ENCODE results near the gene CCDC83. TPM values are rescaled to one million over a fixed set of nuclear protein-coding genes. Genes with fewer than 3 reads are reported as not detected.

The CCDC83 gene
- total RNA-seq, 1 experiment from 2014 or later, result not detected

DNA sequence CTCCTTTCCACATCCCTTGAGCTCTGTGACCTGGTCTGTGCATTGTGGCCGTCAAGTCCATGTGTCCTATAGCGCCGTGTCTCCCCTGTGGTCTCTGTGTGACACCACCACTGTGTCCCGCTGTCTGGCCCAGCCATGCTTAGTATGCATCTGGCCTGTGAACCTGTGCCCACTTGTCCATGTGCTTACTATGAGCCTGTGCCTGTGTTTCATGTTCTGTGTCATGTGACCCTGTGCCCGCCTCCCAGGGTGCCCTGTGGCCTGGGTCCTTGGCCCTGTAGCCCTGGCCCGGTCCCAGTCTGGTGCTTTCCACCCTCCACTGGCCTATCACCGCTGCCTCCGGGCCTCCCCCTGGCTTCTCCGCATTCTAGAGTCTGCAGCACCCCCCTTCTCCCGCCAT lies 80.6 kb downstream of the CCDC83 start:
- no peak overlapping the region for H3K4me3 Mint-ChIP-seq (ENCODE audit: low read depth, unreplicated experiment)
- H3K9me3 Mint-ChIP-seq (ENCODE audit: low read depth, unreplicated experiment), result no peaks in the 10 kb centered on the region
- no peaks in the 10 kb centered on the region for H3K4me1 Mint-ChIP-seq (ENCODE audit: low read depth, unreplicated experiment)
- no TSS peak for BruUV-seq (replicated peaks)
- H3K27ac Mint-ChIP-seq (ENCODE audit: unreplicated experiment), result no peak overlapping the region
- CTCF ChIA-PET, result no interaction called here
- intact Hi-C loops (cut with micrococcal nuclease; ENCODE audit: unreplicated experiment), result no loop called here
- no peaks in the 10 kb centered on the region for H3K36me3 Mint-ChIP-seq (ENCODE audit: insufficient read depth, unreplicated experiment)
- H3K27me3 Mint-ChIP-seq (ENCODE audit: unreplicated experiment), result no peaks in the 10 kb centered on the region
- DNase-seq, result no peak
- TF ChIP-seq, protein P1, sequence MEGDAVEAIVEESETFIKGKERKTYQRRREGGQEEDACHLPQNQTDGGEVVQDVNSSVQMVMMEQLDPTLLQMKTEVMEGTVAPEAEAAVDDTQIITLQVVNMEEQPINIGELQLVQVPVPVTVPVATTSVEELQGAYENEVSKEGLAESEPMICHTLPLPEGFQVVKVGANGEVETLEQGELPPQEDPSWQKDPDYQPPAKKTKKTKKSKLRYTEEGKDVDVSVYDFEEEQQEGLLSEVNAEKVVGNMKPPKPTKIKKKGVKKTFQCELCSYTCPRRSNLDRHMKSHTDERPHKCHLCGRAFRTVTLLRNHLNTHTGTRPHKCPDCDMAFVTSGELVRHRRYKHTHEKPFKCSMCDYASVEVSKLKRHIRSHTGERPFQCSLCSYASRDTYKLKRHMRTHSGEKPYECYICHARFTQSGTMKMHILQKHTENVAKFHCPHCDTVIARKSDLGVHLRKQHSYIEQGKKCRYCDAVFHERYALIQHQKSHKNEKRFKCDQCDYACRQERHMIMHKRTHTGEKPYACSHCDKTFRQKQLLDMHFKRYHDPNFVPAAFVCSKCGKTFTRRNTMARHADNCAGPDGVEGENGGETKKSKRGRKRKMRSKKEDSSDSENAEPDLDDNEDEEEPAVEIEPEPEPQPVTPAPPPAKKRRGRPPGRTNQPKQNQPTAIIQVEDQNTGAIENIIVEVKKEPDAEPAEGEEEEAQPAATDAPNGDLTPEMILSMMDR (IDR thresholded peaks at IDR 0.05; ENCODE audit: unreplicated experiment), result no peak

DNA sequence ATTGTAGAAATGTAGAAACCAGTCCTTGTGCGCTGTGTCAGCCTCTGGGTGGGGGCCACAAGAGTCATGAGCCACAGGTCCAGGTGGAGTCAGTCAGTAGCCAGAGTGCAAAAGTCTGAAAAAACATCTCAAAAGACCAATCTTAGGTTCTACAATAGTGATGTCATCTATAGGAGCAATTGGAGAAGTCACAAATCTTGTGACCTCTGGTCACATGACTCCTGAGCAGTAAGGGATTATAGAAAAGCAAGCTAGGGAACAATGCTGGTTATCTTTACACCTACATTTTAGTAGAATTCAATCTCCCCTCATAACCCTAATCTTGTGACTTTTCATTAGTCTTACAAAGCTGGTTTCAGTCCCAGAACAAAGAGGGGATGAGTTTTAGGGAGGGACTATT lies 82.7 kb downstream of the CCDC83 start:
- no TSS peak for BruUV-seq (replicated peaks)
- Mint-ChIP-seq H3K9me3 (ENCODE audit: low read depth, unreplicated experiment) (no peaks in the 10 kb centered on the region), H3K27me3 (ENCODE audit: unreplicated experiment) (no peaks in the 10 kb centered on the region), H3K27ac (ENCODE audit: unreplicated experiment) (no peak overlapping the region), H3K4me1 (ENCODE audit: low read depth, unreplicated experiment) (no peaks in the 10 kb centered on the region), H3K4me3 (ENCODE audit: low read depth, unreplicated experiment) (no peak overlapping the region), H3K36me3 (ENCODE audit: insufficient read depth, unreplicated experiment) (no peaks in the 10 kb centered on the region)
- intact Hi-C loops (cut with micrococcal nuclease; ENCODE audit: unreplicated experiment), result no loop called here
- TF ChIP-seq, protein P1 (IDR thresholded peaks at IDR 0.05; ENCODE audit: unreplicated experiment), result no peak
- CTCF ChIA-PET, result no interaction called here
- DNase-seq, result no peak

DNA sequence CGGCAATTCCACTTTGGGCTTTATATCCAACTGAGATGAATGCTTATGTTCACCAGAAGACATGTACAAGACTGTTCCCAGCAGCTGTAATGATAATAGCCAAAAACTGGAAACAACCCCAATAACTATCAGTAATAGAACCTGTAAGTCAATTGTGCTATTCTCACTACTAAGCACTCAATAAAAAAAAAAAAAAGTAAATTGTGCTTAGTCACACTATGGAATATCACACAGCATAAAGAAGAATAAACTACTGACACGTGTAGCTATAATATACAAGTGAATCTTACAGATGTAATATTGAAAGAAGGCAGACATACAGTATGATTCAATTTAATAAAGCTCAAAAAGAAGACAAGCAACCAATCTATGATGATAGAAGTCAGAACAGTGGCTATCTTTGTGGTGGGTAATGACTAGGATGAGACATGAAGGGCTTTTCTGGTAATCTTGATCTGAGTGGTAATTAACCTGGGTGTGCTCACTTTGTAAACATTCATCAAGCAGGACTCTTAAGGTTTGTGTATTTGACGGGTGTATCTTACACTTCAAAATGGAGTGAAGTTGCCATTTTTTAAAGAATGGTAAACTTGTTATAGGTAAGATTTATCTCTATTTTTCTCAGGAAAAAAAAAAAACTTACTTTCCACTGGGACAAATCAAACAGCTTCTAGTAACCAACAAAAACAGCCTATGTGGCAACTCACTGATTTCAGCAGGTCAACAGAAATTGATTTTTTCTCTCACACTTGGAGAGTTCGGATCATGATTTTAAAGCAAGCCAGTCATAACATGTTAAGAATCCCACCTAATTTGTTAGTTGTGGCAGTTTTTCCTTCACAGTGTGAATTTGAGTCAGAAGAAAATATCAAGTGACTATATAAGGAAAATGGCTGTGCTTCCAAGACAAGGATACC lies 84.2 kb downstream of the CCDC83 start:
- no peaks in the 10 kb centered on the region for H3K27me3 Mint-ChIP-seq (ENCODE audit: unreplicated experiment)
- intact Hi-C loops (cut with micrococcal nuclease; ENCODE audit: unreplicated experiment), result loop anchor here (2.0 kb wide), 2 partner anchors 279 to 353 kb away; no protein-coding TSS in a partner anchor
- no peaks in the 10 kb centered on the region for H3K9me3 Mint-ChIP-seq (ENCODE audit: low read depth, unreplicated experiment)

DNA sequence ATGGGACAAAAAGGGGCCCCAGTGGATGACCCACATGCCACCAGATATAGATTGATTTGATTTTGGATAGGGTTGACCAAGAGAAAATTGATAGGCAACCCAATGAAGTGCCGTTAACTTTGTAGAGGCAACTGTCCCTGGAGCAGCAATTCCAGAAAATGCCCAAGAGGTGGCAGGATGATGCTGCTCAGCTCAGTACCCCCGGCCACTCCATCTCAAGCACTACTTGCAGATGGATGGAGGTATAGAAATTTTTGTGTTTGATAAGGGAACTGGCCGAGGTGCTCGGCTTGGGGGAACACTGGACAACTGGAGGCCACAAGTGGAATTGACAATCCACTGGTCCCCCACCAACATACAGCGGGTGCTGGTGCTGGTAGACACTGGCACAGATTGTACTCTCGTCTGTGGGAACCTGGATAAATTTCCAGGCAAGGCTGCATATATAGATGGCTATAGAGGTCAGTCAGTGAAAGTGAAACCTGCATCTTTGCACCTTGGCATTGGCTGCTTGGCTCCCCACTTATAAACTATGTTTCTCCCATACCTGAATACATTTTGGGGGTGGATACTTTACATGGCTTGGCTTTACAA lies 86.3 kb downstream of the CCDC83 start:
- BruUV-seq (replicated peaks), result no TSS peak
- Mint-ChIP-seq H3K4me3 (ENCODE audit: low read depth, unreplicated experiment) (no peak overlapping the region), H3K36me3 (ENCODE audit: insufficient read depth, unreplicated experiment) (no peaks in the 10 kb centered on the region), H3K9me3 (ENCODE audit: low read depth, unreplicated experiment) (no peaks in the 10 kb centered on the region), H3K27ac (ENCODE audit: unreplicated experiment) (no peak overlapping the region), H3K4me1 (ENCODE audit: low read depth, unreplicated experiment) (peaks cover 12% of the 10 kb centered on the region), H3K27me3 (ENCODE audit: unreplicated experiment) (no peaks in the 10 kb centered on the region)
- peak; percentile 50 for DNase-seq
- CTCF ChIA-PET, result no interaction called here
- TF ChIP-seq, protein P1 (IDR thresholded peaks at IDR 0.05; ENCODE audit: unreplicated experiment), result peak; percentile 69
- intact Hi-C loops (cut with micrococcal nuclease; ENCODE audit: unreplicated experiment), result loop anchor here (2.0 kb wide), 2 partner anchors 277 to 351 kb away; no protein-coding TSS in a partner anchor

More for the DNA sequence above, 84.2 kb downstream of the CCDC83 start:
- no peak for DNase-seq
- Mint-ChIP-seq H3K36me3 (ENCODE audit: insufficient read depth, unreplicated experiment) (no peaks in the 10 kb centered on the region), H3K4me3 (ENCODE audit: low read depth, unreplicated experiment) (no peak overlapping the region), H3K4me1 (ENCODE audit: low read depth, unreplicated experiment) (no peaks in the 10 kb centered on the region), H3K27ac (ENCODE audit: unreplicated experiment) (no peak overlapping the region)
- CTCF ChIA-PET, result no interaction called here
- TF ChIP-seq, protein P1 (IDR thresholded peaks at IDR 0.05; ENCODE audit: unreplicated experiment), result no peak
- no TSS peak for BruUV-seq (replicated peaks)
